NCI-H128 (cell line): ENCODE measurements around the gene RNF31.
"Not testable (repeated sequence)": the region's sequence is repeated elsewhere in the genome, so short reads cannot be mapped to it uniquely, and the experiment has no call there.

Experiments
- DNase-seq: peaks from one replicate; lab custom pipeline; 2025; ENCODE audit not compliant: unreplicated experiment; lab: John Stamatoyannopoulos, UW

Gene RNF31

DNA sequence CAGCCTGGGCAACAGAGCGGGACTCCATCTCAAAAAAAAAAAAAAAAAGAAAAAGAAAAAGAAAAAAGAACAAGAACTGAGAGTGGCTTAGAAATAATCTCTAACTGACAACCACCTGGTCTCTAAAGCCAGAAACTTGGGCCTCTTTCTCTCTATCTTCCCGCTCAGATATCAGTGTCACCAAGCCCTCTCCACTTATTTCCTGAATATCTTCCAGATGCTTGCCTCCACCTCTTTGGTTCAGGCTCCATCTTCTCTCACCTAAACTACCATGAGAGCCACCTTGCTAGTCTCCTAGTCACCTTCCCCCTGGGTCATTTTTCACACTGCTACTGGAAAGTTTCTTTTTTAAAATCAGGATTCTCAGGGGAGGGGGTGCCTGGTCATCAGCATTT is 49.8 kb downstream of the RNF31 start:
- no peak for DNase-seq

DNA sequence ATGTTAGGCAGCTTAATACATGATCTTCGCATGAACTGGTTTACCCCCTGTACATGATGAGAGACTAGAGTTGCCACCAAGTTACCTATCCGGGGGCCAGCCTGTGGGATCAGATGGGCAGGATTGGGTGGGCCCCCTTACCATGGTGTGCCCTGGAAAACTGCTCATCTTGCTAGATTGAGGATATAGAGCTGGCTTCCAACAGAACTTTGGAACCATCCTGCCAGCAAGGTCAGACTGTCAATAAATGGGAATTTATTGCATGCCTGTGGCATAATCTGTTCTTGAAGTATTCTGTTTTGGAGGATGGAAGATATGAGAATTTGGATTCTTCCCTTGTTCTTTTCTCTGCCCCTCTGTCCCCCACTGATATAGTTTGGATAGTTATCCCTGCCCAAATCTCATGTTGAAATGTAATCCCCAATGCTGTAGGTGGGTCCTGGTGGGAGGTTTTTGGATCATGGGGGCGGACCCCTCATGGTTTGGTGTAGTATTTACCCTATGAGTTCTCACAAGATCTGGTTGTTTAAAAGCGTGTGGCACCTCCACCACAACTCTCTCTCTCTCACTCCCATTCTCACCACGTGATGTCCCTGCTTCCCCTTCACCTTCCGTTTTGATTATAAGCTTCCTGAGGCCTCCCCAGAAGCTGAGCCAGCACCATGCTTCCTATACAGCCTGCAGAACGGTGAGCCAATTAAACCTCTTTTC is 51.7 kb downstream of the RNF31 start:
- DNase-seq, result no peak

DNA sequence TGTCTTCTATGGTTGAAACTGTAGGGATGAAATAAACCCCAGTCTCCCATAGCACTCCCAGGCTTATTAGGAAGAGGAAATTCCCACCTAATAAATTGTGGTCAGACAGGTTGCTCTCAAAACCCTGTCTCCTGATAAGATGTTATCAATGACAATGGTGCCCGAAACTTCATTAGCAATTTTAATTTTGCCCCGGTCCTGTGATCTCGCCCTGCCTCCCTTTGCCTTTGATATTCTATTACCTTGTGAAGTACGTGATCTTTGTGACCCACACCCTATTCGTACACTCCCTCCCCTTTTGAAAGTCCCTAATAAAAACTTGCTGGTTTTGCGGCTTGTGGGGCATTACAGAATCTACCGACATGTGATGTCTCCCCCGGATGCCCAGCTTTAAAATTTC is 55.2 kb downstream of the RNF31 start:
- DNase-seq, result not testable (repeated sequence)

DNA sequence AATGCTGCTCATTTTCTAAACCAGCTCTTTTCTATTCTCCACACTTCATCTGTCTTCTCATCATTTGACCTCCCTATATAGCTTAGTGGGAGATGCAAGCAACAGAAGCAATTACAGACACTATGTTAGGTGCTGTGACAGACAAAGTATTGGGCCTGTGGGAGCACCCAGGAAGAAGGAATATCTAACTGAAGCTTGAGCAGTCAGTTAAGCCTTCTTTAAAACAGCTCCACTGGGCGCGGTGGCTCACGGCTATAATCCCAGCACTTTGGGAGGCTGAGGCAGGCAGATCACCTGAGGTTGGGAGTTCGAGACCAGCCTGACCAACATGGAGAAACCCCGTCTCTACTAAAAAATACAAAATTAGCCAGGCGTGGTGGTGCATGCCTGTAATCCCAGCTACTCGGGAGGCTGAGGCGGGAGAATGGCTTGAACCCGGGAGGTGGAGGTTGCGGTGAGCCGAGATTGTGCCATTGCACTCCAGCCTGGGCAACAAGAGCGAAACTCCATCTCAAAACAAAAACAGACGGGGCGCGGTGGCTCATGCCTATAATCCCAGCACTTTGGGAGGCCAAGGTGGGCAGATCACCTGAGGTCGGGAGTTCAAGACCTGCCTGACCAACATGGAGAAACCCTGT is 56.1 kb downstream of the RNF31 start:
- DNase-seq, result not testable (repeated sequence)

DNA sequence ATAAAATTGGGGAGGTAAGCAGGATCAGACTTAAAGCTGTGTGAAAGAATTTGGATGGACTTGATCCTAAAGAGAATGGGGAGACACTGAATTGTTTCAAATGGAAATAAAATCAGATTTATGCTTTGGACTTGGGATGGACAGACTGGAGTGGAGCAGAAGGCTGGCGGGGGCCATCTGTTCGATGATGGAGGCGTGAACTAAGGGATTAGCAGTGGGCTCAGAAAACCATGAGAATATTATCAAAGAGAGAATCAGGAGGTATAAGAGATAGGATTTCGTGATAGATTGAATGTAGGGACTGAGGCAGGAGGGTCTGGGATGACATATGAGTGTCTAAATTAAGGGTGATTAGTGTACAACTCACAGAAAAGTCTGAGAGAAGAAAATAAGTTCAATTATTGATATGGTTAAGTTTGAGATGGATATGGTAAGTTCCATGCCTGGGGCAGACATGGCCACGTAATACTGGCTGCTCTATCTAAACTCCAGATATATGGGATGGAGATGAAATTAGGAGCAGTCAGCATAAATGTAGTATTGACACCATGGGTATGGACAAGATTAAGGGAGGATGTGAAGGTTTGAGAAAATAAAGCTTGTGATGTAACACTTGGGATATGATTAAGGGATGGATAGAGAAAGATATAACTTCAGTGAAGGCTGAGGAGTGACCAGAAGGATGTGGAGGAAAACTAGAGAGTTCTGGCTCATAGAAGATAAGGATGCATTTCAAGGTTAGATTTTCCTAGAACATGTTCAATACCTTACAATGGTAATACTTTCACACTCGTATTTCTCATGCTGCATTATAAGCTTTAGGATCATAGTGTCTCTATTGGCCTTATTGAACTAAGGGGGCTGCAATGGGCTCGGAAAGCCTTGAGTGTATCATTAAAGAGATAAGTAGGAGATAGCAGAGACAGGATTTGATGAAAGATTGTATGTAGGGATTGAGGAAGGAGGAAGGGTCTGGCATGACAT is 57.2 kb downstream of the RNF31 start:
- DNase-seq, result no peak

DNA sequence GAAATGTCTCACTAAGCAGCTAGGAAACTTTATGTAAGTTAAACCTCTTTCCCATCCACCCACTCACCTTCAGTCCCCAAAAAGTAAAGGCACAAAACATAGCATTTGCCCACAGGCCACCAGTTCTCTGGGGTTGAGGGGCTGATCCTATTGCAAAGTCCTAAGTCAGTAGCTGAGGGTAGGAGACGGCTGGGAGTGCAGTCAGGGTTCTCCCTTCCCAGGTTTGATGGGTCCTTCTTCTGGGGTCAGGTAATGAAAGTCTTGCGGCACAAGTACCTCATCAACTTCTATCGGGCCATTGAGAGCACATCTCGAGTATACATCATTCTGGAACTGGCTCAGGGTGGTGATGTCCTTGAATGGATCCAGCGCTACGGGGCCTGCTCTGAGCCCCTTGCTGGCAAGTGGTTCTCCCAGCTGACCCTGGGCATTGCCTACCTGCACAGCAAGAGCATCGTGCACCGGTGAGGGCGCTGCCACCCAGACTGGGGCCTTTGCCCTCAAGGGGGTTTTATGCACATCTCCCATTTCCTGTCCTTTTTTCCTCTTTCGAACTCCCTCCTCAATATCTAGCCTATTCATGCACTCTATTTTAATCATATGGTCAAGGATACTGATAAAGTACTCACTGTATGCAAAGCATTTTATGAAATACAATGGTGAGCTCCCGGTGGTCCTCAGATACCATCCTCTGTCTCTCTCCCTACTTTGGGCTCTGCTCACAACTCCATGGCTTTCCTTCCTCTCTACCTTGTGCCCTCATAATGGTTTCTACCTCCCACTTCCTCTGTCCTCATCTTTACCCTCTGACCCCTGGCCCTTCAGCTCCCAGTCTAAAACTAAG is 59.2 kb downstream of the RNF31 start:
- no peak for DNase-seq

DNA sequence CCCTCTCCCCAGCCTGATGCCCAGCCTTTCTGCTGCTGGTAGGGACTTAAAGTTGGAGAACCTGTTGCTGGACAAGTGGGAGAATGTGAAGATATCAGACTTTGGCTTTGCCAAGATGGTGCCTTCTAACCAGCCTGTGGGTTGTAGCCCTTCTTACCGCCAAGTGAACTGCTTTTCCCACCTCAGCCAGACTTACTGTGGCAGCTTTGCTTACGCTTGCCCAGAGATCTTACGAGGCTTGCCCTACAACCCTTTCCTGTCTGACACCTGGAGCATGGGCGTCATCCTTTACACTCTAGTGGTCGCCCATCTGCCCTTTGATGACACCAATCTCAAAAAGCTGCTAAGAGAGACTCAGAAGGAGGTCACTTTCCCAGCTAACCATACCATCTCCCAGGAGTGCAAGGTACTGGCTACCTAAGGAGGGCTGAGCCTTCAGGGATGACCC is 59.8 kb downstream of the RNF31 start:
- no peak for DNase-seq

DNA sequence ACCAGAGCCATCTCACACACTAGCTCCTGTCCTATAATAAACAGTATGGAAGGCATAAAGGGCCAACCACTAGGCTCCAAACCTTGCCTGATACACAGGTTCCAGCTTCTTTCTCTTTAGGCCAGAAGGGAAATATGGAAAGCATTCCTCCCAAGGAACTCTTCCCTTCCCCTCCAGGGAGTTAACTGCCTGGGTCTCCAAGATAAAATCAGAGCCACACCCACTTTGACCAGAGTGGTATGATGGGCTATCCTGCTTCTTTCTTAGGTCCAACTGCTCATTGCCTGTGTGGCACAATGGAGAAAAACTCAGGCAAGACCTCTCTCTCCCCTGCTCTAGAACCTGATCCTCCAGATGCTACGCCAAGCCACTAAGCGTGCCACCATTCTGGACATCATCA is 60.3 kb downstream of the RNF31 start:
- DNase-seq, result no peak
